Measurements from ENCODE around the gene BTBD7. TPM values are rescaled to one million over a fixed set of nuclear protein-coding genes. Genes with fewer than 3 reads are reported as not detected.

The BTBD7 gene
- total RNA-seq, 4 donors from 2014 or later, result 17.9 to 30.5 (median 20.9) TPM

- Histone ChIP-seq H3K4me3 (no peak overlapping the region), H3K36me3 (no peaks in the 10 kb centered on the region), H3K9me3 (no peaks in the 10 kb centered on the region), H3K27ac (peak overlapping the region; percentile 5 to 99 (median 96)), H3K4me1 (peaks cover 5 to 48% (median 18%) of the 10 kb centered on the region in 3 donors), H3K27me3 (no peaks in the 10 kb centered on the region)
- 84 to 88% methylated on average over 2 of the region's 2 CpGs for WGBS, 2 donors
- intact Hi-C loops (cut with DNase I), result no loop called here
- TF ChIP-seq CTCF (IDR thresholded peaks at IDR 0.05) (no peak), POLR2A (IDR thresholded peaks at IDR 0.05) (no peak)
- DNase-seq, result no peak
These were observed 2.2 kb downstream of the BTBD7 start for GRCh38 chr14:93330609-93331000.

- H3K9me3 ChIP-seq, result no peaks in the 10 kb centered on the region
- no peak overlapping the region for H3K4me3 ChIP-seq
- intact Hi-C loops (cut with DNase I), result no loop called here
- TF ChIP-seq POLR2A (IDR thresholded peaks at IDR 0.05) (no peak), CTCF (IDR thresholded peaks at IDR 0.05) (no peak)
- DNase-seq, result no peak
- H3K36me3 ChIP-seq, result no peaks in the 10 kb centered on the region
- no peaks in the 10 kb centered on the region for H3K27me3 ChIP-seq
- peaks cover 5 to 53% (median 18%) of the 10 kb centered on the region in 3 donors for H3K4me1 ChIP-seq
- WGBS, 2 donors, result 60 to 66% methylated on average over 5 of the region's 5 CpGs
- H3K27ac ChIP-seq, result peak overlapping the region in 3 of 4 donors; percentile 13 to 99 (median 26)
These were observed 2.7 kb downstream of the BTBD7 start for GRCh38 chr14:93329965-93330608.

GRCh38 chr14:93328546-93328945 lies 4.3 kb downstream of the BTBD7 start:
- WGBS, 2 donors, result 94 to 97% methylated on average over 6 of the region's 6 CpGs
- Histone ChIP-seq H3K27me3 (no peaks in the 10 kb centered on the region), H3K36me3 (no peaks in the 10 kb centered on the region), H3K9me3 (no peaks in the 10 kb centered on the region), H3K4me1 (peaks cover 5 to 60% (median 18%) of the 10 kb centered on the region in 3 donors), H3K4me3 (no peak overlapping the region), H3K27ac (no peak overlapping the region)
- no peak for DNase-seq
- TF ChIP-seq POLR2A (IDR thresholded peaks at IDR 0.05) (no peak), CTCF (IDR thresholded peaks at IDR 0.05) (no peak)
- intact Hi-C loops (cut with DNase I), result no loop called here

DNA sequence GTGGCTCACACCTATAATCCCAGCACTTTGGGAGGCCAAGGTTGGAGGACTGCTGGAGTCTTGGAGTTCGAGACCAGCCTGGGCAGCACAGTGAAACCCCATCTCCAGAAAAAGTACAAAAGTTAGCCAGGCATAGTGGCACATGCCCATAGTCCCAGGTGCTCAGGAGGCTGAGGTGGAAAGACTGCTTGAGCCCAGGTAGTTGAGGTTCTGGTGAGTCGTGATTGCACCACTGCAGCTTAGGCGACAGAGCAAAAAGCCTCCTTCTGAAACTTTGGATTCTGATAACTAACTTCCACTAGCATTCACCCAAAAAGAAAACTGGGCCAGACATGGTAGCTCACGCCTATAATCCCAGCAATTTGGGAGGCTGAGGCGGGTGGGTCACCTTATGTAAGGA lies 6.6 kb downstream of the BTBD7 start:
- DNase-seq, result no peak
- Histone ChIP-seq H3K27me3 (no peaks in the 10 kb centered on the region), H3K9me3 (no peaks in the 10 kb centered on the region), H3K27ac (no peak overlapping the region), H3K36me3 (no peaks in the 10 kb centered on the region), H3K4me1 (peaks cover 5 to 60% (median 12%) of the 10 kb centered on the region in 3 donors), H3K4me3 (no peak overlapping the region)
- no peak for TF ChIP-seq POLR2A (IDR thresholded peaks at IDR 0.05)
- TF ChIP-seq CTCF (IDR thresholded peaks at IDR 0.05), result no peak
- intact Hi-C loops (cut with DNase I), result no loop called here
- WGBS, 2 donors, result 92% methylated on average over 3 to 5 of the region's 5 CpGs

DNA sequence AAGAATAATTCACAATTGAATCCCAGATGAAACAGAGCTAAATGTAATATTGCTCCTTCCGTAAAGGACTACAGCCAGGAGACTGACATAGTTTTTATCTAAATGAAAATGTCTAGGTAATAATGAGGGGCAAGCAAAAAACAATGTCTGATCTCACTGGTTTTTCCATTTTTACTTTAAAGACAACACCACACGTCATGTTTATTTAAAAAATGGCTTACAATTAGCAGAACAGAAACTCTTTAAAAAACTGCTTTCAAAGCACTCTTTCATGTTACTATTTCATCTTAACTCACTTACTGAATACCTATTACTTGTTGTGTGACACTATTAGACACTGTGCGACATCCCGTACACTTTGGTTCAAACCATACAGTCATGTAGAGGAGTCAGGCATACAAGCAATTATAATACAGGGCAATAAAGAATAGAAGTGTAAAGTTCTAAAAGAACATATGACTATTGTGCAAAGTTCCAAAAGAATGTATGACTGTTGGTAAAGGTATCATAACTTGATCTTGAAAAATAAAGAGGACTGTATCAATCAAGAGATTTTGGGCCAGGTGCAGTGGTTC lies 9.1 kb downstream of the BTBD7 start:
- WGBS, 2 donors, result 89 to 92% methylated on average over 4 of the region's 4 CpGs
- intact Hi-C loops (cut with DNase I), result no loop called here
- Histone ChIP-seq H3K36me3 (no peaks in the 10 kb centered on the region), H3K4me3 (no peak overlapping the region), H3K27ac (no peak overlapping the region), H3K27me3 (no peaks in the 10 kb centered on the region), H3K9me3 (no peaks in the 10 kb centered on the region), H3K4me1 (peaks cover 0 to 61% (median 5%) of the 10 kb centered on the region in 3 donors)
- TF ChIP-seq CTCF (IDR thresholded peaks at IDR 0.05) (no peak), POLR2A (IDR thresholded peaks at IDR 0.05) (no peak)
- no peak for DNase-seq
